ENCODE results near the gene EPB41L2.

Gene EPB41L2

DNA sequence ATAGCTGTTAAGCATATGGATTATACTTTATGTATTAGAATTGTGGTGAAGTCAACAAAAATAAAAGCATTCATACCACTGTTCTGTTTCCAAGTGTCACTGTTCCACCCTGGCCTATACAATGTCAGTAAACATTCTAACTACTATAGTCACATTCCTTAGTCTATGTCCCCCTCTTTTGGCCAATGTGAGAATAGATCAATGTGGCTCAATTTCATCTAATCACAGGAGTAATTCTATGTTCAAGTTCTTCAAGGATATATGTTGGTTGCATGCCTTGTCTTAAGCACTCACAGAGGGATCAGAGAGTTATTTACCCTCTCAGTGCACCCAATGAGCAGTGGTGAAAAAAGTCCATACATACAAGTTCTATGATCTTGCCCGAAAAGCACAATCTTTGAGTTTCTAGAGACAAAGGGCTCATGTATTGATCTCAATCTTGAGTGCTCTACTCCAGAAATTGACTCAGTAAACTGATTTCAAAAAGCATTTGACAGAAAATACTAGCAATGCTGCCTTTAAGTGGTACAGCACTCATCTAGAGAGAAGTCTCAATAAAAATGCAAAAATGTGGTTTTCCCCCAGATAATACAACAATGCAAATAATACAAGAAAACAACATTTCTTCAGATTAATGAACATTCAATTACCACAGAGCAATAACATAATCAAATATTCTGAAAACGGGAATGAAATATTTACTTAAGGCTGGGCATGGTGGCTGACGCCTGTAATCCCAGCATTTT, 219.3 kb downstream of the EPB41L2 start:
- peak in 1 of 2 donors; percentile 4 for DNase-seq (ENCODE audit: low read depth in 1 of 2, low spot score in 1 of 2)

GRCh38 chr6:130841128-130841728, 221.8 kb downstream of the EPB41L2 start:
- DNase-seq (ENCODE audit: low read depth in 1 of 2, low spot score in 1 of 2) = no peak

DNA sequence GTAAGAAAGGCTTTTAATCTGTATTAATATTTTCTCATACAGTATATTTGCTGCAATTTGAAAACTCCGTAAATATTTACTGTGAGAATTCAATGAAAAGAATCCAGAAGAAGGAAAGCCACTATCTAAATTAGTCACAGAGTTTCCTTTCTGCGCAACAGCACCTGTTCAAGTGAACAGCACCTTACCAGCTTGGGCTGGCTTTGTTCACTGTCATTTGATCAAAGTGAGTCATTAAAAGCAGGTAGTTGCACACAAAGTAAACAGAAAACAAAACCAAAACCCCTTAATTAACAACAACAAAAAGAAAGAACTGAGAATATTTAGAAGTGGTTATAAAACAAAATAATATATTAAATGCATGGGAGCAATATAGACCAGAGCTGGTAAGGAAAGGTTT, 223.0 kb downstream of the EPB41L2 start:
- DNase-seq (ENCODE audit: low read depth in 1 of 2, low spot score in 1 of 2) = no peak

GRCh38 chr6:130839379-130839778, 223.7 kb downstream of the EPB41L2 start:
- no peak for DNase-seq (ENCODE audit: low read depth in 1 of 2, low spot score in 1 of 2)

DNA sequence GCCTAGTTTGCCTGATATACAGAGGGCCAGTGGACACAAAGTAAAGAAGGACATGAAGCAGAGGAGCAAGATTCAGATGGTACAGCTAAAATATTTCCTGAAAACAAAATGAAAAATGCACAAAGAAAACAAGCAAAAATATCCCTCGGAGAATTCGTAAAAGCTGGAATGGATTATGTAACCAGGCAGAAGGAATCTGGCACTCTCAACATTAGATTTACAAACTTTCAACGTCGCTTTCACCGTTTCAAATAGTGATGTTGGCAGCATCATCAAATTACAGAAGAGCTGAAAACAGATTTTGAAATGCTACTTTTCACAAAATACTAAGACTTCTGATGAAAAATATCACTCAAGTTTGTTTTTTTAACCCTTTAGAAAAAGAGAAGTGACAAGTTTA, 224.1 kb downstream of the EPB41L2 start:
- no peak for DNase-seq (ENCODE audit: low read depth in 1 of 2, low spot score in 1 of 2)

- DNase-seq (ENCODE audit: low read depth in 1 of 2, low spot score in 1 of 2) = no peak
These were observed 224.7 kb downstream of the EPB41L2 start for GRCh38 chr6:130838250-130838860.

- DNase-seq (ENCODE audit: low read depth in 1 of 2, low spot score in 1 of 2) = no peak
These were observed 226.0 kb downstream of the EPB41L2 start for GRCh38 chr6:130837067-130837466.

- no peak for DNase-seq (ENCODE audit: low read depth in 1 of 2, low spot score in 1 of 2)
These were observed 226.9 kb downstream of the EPB41L2 start for GRCh38 chr6:130836055-130836640.

- DNase-seq (ENCODE audit: low read depth in 1 of 2, low spot score in 1 of 2) = no peak
These were observed 228.4 kb downstream of the EPB41L2 start for GRCh38 chr6:130834482-130835251.

DNA sequence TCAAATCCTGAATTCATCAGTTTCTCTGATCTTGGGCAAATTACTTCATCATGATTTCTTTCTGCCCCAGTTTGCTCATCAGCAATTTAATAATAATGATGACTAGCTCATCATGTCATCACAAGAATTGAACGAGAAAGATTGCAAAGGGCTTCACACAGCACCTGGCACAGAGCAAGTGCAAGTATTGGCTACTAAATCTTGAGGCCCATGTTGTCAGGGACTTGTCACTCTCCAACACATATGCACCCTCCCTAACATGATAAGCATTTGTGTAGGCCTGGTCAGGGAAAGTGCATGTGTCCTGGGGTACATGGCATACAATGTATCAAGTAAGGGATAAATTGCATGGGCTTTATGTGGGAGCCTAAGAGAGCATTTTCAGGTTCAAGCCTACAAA, 229.5 kb downstream of the EPB41L2 start:
- DNase-seq (ENCODE audit: low read depth in 1 of 2, low spot score in 1 of 2) = no peak

DNA sequence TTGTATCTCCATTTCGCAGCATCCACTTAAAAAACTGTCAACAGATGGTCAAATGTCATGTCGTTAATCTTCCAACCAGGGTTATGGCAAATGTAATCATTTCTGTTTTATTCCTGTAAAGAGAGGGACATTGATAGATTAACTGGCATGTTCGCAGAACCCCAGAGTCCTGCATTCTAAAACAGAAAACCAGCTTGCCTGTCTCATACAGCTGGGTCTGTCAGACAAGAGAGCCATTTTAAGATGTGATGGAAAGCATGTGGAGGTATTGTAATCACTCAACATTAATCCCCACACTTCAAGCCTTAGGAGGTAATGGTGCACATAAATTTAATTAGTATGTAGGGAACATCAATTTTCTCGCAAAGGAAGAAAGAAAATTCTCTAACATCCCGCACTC, 231.4 kb downstream of the EPB41L2 start:
- no peak for DNase-seq (ENCODE audit: low read depth in 1 of 2, low spot score in 1 of 2)

DNA sequence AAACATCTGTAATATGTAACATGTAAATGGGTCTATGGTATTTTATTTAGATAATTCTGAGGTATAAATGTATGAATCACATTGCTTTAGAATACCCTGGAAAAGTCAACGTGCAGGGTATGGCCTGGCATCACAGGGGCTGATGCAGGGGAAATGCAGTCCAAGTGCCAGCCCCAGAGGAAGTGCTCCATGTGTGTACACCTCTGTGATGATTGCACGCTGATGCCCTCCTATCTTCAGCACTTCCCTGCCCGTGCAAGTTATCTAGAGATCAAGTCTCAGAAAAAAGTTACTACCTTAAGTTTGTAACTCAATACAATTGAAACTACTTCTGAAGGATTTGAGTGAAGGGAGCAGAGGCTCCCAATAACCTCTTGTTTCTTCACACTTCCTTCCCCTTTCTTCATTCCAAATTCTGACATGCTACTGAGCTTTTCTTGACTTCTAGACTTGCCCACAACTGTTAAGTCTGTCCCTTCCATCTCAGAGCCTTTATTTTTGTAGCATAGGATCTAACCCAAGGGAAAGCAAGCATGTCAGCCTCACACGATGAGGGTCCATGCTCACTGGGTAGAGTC, 233.6 kb downstream of the EPB41L2 start:
- no peak for DNase-seq (ENCODE audit: low read depth in 1 of 2, low spot score in 1 of 2)

DNA sequence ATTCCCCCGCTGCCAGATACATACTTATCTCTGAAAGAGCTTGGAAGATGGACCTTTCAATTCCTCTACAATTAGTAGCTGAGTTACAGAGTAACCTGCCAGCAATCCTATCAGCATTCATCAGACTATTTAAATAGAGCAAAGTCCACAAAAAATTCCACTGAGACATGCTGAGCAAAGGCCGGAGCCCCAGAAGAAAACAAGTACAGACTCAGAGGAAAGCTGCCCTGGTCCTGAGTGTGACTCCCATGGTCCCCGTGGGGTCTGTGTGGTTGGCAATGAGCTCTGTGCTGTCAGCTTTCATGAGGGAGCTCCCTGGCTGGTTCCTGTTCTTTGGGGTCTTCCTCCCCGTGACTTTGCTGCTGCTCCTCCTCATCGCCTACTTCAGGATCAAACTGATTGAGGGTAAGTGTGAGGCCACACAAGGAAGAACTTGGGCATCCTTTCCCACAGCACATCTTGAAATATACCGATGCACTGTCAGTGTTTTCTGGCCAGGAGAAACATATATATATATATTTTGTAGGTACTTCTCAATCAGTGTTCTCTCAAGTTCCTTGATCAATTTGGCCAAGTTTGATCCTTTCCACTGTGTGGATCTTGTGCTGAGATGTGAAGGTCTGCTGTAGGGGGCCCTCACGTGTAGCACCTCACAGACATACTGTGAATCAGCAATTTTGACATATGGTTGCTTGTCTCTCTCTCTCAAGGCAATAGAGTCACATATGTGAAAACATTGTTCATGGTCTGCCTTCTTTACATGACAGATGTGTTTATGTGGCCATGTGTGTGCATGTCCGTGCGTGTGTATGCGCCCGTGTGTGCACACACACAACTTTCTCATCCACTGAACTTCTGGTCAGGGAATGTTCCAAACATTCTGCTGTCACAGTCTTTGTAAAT, 235.5 kb downstream of the EPB41L2 start, which contains the start of gene SMLR1:
Gene SMLR1 (plus strand): TSS at position 160 of the 903 bp plus-strand sequence. CDS start 8 bp downstream, at position 168.
- no peak for DNase-seq (ENCODE audit: low read depth in 1 of 2, low spot score in 1 of 2)

GRCh38 chr6:130826442-130827246, 236.4 kb downstream of the EPB41L2 start:
- no peak for DNase-seq (ENCODE audit: low read depth in 1 of 2, low spot score in 1 of 2)

- no peak for DNase-seq (ENCODE audit: low read depth in 1 of 2, low spot score in 1 of 2)
These were observed 237.1 kb downstream of the EPB41L2 start for GRCh38 chr6:130825772-130826441.

GRCh38 chr6:130824978-130825694, 237.9 kb downstream of the EPB41L2 start:
- no peak for DNase-seq (ENCODE audit: low read depth in 1 of 2, low spot score in 1 of 2)

DNA sequence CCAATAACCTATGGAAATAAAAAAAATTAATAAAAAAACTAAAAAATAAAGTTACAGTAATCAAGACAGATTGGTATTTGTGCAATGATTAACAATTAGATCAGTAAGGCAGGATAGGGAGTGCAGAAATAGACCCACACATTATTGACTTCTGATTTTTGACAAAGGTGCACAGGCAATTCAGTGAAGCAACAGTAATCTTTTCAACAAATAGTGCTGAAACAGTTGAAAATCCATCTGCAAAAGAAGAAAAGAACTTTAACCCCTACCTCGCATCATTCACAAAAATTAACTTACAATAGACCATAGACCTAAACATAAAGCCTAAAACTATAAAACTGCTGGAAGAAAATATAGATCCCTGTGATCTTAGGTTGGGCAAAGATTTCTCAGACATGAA, 240.3 kb downstream of the EPB41L2 start:
- DNase-seq (ENCODE audit: low read depth in 1 of 2, low spot score in 1 of 2) = no peak
